GM19035 (cell line): ENCODE data around the gene CCDC187.

Experiments used
- ATAC-seq: cut with Tn5 transposase; IDR thresholded peaks from one replicate; pipeline ENCODE4 v1.9.1; 2021; ENCODE audit not compliant: unreplicated experiment

The CCDC187 gene

DNA sequence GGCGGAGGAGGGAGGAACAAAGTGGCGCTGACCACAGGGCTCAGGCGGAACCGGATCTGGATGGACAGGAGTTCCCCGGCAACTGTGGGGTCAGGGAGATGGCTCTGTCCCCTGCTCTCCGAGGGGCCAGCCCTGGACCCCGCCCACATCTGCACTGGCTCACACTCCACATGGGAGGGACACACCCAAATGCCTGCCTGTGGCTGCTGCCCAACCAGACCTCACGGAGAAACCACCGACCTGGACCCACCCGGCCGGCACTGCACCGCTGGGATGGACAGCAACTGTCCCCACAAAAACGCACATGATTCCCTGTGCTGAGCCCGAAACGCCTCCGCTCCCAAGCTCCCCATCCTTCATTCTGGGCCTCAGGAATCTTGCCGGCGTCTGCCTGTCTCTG lies 4.8 kb downstream of the CCDC187 start:
- ATAC-seq, result no peak

DNA sequence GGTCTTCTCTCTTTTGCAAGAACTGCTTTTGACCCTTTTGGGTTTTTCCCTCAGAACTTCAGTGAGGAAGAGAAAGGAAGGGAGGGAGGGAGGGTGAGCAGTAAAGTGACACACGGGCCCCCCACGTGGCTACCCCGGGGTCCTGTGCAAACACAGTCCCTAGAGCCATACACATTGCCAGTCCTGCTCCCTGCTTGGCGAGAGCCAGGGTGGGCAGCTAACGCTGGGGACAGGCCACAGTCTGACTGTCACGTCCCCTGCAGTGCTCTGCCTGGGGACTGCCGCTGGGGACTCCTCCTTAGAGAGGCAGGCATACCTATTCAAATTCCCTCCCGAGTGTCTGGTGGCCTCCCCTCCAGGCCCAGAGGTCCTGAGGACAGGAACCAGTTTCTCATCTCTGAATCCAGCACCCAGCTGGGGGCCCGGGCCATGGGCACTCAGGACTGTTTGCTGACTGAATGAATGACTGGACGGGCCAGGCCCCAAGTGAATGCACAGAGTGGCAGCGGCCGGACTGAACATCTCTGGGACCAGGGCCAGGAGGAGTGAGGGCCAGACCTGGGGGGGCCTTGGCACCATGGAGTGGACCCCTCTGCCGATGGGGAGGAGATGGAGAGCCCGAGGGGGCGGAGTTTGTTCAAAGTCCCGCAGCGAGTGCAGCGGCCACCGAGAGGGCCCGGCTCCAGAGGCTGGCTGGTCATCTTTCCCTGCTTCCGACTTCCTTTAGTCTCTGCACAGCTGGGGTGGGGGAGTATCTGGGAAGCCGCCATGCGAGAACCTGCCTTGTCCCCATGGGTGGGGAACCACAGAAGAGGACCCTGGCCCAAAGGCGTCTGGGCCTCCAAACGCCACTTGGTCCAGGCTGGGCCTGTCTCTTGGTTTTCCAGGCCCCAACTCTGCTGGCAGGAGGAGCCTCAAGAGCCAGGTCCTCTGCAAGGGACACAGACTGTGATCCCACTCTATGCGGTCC lies 5.8 kb downstream of the CCDC187 start:
- no peak for ATAC-seq

DNA sequence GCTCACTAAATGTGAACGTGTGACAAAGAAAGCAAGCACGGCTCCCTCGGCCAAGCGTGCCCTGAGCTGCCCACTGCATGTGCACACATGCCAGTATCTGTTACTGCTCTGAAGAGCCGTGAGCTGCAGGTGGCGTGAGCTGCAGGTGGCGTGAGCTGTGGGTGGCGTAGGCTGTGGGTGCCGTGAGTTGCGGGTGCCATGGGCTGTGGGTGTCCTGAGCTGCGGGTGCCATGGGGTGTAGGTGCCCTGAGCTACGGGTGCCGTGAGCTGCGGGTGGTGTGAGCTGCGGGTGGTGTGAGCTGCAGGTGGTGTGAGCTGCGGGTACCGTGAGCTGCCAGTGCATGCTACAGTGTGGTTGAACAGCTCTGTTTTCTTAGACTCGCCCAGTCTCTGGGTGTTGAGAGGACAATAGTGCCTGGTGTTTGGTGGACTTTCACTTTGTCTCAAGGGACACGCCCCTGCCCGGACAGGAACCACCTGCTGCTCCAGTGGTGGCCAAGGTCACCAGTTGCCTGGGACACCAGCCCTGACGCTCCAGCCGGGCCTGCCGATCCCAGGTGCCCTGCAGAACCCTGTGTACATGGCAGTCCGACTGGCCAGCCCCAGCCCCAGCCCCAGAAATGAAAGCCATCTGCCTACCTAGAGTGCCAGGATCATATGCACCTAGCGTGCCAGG lies 6.7 kb downstream of the CCDC187 start:
- ATAC-seq, result no peak

DNA sequence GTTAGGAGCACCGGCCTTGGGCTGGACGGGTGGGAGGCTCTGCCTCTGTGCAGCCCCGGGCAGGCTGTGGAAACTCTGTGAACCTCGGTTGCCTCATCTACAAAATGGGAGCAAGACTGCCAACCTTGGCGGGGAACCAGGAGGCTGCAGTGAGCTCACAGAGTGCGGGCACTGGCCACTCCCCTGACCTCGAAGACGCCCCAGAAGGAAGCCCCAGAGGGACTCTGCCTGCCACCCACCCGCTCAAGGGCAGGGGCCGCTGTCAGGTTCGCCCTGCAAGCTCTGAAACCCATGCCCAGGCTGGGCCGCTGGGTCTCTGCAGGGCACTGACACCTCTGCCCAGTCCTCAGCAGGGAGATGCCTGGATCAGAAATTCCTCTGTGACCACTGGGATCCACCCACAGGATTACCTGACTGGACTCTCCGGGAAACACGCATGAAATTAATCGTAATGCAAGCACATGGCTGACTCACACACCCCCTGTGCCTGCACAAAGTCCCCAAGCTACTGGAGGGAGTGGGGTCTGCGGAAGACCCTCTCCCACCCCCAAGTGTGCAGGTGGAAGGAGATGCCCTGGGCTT lies 7.4 kb downstream of the CCDC187 start:
- ATAC-seq, result no peak

DNA sequence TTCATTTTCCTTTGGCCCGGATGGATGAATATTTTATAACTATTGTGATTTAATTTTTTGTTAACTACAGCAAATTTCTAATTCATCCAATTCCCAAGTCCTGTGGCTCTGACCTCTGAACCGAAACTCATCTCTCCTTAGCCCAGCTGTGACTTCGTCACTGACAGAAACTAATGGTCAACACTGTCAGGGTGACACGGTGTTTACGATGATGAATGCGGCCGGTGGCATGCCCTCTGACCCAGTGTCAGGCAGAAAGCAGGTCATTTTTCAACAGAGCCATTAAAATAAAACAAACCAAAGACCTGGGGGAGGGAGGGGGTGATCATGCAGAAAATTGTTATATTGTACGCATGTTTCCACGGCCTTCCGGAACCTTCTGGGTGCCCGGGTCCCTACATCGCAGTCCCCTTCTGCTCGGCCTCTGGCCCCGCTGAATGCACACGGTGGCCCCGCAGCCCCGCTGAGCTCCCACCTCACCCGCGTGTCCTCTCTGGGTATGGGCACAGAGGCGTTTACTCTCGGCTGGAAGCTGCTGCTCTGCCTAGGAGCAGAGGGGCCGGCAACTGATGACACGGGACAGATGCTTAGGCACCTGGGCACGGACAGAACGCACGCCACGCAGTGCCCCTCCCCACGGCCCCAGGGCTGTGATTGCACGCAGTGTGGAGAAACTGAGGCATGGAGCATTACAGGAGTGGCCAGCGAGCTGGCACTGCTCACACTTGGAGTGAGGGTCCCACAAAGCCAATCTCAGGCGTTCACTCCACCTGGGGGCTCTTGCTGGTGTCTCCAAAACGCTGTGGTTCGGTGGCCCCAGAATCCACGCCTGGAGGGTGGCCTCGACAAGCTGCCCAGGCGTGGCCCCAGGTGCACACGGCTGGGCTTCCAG lies 8.1 kb downstream of the CCDC187 start:
- ATAC-seq, result no peak

DNA sequence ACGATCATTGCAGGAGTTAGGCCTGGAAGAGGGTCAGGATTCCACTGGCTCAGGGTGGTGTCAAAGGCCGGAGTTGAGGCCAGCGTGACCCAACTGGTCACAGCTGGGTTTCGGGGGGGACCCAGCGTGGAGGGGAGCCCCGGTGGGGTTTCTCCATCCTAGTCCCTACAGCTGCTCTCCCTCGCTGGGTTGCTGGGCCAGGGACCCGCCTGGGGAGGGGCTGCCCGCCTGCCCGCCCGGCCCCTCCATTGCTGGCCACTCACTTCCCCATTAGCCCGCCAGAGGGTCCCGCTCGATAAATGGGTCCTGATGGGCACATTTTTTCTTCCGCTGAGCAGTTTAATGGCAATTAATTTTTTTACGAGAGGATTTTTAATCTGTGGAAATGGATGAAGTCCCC lies 8.8 kb downstream of the CCDC187 start:
- no peak for ATAC-seq

DNA sequence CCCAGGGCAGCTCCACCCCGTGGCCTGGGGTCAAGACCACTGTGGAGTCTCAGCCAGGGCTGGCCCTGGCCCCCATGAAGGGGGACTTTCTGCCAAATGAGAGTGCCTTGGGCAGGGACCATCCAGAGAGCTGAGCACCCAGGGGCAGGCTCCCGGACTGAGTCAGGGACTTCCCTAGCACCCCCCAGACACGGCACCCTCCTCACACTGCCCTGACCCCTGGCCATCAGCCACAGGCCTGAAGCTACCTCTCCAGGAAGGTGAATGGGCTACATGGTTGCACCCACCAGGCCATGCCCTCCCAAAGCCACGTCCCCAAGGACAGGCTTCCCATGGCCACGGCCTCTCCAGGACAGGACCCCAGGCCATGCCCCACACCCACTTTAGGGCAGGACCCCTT lies 9.5 kb downstream of the CCDC187 start:
- ATAC-seq, result no peak

DNA sequence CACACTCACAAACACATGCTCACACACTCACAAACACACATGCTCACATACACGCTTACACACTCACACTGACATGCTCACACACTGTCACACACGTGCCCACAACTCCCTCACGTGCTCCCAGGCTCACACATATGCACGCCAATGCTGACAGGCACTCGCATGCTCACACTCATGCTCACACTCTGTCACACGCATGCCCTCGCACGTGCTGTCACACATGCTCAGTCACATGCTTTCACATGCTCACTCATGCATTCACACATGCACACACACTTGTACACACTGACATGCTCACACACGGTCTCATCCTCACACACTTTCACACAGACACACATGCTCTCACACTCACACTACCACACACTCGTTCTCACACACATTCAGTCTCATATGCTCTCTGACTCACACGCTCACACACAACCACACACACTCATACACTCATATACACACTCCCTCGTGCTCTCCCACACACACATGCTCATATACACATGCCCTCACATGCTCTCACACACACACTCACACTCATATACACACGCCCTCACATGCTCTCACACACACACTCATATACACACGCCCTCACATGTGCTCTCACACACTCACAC lies 10.3 kb downstream of the CCDC187 start:
- ATAC-seq, result no peak

DNA sequence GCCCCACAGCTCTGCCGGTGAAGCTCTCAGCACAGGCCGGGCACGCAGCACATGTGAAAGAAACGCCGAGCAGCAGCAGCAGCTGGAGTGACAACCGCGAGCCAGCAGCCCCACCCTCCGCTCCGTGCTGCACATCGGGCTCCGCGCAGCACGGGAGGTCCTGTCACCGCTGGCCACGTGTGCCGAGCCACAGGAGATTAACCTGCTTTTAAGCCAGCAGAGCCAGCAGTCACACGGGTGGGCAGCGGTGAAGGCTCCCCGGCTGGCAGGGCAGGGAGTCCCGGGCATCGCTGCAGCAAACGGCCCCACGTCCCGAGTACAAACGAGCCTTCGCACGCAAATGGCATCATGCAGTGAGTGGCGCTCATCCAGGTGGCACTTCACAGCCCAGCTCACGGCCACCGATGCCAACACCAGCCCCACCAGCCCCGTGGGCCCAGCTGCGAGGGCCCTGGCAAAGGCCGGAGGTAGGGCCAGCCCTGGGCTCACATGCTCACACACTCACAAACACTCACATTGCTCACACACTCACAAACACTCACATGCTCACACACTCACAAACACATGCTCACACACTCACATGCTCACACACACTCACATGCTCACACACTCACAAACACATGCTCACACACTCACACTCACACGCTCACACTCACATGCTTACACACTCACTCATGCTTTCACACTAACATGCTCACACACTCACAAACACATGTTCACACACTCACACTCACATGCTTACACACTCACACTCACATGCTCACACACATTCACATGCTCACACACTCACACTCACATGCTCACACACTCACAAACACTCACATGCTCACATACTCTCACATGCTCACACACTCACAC lies 11.1 kb downstream of the CCDC187 start:
- ATAC-seq, result no peak

DNA sequence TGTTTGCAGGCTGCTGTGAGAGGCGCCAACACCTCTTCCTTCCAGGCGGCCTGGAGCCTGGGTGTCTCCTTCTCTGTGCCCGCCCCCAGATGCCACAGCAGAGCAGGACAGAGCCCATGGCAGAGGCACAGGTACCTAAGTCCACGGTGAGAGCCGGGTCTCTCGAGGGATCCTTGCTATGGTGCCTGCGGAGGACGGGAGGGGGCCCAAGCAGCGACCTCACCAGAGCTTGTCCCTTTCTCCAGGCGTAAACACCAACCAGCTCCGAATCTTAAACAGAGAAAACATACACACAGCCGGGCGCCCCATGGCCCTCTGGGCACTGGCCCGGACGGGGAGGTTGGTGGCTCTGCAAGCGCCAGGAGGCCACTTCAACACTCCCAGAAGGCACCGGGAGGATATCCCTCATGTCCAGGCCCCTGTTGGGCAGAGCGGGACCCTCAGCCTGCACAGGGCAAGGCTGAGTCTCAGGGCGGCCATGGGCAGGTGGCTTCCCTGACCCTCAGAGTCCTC lies 11.8 kb downstream of the CCDC187 start:
- no peak for ATAC-seq

DNA sequence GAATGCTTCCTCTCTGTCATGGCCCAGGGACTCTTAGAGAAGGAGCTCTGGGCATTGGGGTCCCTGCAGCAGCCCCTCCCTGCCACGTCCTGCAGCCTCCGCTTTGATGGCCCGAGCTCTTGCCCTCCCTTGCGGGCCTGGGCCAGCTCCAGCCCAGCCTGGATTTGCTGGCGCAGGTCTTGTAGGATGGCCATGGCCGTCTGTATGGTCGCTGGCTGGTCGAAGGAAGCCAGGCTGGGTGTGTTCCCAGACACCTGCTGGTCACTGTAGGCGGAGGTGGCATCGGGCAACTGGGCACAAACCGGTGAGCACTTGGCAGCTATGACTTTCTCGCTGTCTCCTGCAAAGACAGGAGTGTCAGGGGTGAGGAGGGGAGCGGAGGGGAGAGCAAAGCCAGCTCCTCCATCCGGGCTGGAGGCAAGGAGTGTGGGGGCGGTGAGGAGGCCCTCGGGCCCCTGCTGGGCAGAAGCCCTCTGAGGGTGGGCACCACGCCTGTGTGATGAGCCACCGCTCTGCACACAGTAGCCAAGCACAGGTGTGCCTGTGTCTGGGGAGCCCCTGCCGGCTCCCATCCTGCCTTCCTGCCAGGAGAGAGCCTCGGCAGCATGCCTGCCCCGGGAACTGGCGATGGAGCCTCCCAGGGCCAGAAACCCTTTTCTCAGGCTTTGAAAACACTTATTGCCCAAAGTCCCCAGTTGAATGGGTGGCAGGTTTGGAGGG lies 12.4 kb downstream of the CCDC187 start:
- ATAC-seq, result no peak

DNA sequence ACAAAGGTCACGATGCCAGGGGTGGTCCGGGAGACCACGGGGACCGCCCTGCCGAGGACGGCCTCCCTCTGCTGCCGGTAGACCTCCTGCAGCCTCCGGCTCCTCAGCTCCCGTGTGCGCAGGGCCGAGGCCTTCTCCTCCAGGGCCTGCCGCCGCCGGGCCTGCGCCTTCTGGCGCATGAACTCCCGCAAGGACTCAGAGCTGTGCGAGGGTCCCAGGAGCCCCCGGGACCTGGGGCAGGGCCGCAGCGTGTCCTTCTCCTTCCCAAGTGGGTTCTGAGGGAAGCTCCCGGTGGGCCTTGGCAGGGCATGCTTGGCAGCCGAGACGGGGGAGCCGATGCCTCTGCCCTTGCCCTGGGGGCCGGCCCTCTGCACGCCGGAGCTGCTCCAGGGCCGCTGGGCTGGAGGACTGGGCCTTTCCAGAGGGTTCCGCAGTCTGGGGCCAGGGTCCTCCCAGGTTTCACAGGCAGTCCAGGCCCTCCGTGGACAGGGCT lies 13.3 kb downstream of the CCDC187 start:
- no peak for ATAC-seq

DNA sequence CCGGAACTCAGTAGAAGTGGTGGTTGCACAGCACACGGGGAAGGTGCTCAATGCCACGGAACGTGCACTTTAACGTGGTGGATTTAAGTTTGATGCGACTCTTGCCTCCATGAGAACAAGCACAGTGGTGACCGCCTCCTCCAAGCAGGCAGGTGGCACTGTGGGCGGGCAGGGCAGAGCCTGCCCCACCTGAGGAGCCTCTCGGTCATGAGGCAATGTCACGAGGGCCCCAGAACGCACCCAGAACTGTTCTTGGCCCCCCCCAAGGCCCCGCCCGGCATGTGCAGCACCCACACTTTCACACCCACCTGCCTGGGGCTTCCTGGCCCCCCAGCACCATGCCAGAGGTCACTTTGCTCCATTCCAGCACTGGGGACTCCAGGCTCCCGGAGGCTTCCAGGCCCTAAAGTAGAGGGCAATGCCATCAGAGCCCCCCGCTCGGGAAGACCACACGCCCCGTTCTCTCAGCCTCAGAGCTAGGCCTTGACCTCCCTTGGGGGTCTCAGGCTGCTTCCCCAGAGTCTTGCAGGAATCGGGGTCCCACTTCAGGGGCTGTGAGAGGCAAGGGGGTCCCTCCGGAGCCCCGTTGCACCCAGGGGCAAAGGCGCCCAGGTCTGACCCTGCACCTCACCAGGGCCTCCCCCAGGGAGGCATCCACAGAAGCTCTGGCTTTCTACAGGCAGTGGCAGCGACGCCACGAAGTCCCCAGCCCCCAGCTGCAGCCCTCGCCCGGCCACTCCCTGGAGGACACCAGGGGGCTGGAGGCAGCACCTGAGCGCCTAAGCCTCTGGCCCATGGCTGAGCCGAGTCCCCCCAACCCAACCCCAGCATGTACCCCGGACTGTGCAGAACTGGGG lies 14.0 kb downstream of the CCDC187 start:
- ATAC-seq, result no peak

DNA sequence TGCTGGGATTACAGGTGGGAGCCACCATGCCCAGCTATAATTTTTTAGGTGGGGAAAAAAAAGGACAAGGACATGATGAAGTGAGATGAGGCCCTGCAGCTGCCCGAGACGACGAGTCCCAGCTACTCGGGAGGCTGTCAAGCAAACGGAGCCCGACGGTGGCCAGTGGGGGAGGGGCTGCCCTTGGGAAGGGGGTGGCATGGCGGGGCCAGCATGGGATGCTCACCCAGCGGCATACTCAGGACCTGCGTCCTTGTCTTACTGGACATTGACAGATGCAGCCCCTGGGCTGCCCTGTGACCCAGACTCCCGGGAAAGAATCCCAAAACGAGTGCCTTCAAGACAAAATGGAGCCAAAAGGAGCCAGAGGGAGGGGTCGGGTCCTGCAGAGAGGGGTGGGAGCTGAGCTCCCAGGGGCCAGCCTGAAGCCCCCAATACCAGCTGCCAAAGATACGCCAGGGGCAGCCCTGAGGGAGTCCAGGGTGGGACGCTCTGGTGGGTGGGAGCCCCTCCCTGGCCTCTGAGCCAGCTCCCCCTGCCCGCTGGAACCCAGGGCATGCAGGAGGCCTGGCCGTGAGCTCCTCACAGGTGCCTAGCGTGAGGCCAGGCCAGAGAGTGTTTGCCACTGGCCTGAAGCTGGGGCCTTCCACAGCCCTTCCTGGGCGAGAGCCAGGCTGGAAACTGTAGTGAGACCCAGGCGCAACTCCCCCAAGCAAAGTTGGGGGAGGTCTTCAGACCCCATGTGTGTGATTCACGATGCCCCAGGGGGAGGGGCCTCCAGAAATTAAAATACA lies 15.7 kb downstream of the CCDC187 start:
- ATAC-seq, result no peak

DNA sequence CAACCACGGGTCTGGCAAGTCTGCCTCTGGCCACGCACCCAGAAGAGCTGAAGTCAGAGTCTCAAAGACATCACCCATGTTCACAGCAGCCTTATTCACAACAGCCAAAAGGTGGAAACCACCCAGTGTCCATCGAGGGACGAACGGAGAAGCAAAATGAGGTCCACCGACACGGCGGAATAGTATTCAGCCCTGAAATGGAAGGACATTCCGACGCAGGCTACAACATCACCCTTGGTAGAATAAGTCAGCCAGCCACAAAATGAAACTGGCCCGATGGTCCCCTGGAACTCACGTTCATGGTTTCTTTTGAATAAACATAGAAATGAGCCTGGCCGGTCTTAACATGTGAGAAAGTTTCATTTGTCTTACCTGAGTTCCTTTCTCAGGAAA lies 16.9 kb downstream of the CCDC187 start:
- ATAC-seq, result no peak

DNA sequence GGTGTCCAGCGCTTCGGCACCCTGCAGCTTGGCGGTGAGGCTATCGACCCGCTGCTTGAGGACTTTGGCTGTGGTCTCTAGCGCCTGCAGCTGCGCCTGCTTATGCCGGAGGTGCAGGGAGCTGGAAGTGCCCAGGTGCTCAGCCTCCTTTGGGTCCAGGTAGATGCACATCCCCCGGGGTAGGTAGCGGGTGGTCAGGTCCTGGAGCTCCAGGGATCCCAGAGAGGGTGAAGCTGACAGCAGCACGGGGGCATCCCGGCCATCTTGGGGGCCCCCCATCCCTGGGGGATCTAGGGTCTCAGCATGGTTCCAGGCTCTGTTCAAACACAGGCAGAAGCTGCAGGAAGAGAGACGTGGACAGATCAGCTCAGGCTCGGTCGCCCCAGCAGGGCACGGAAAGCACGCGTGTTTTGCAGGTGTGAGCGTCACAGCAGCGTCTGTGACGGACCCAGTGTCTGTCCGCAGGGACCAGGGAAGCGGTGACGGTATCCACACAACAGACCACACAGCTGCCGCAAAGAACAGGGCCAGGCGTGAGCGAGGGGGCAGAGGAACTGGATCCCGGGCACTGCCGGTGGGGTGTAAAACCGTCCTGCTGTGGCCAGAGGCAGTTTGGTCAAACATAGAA lies 17.4 kb downstream of the CCDC187 start:
- no peak for ATAC-seq
